ENCODE measurements around the gene TTC3. TPM values are rescaled to one million over a fixed set of nuclear protein-coding genes. Genes with fewer than 3 reads are reported as not detected.

TTC3 gene
- total RNA-seq, 1 experiment from 2014 or later: 29.0 TPM

DNA sequence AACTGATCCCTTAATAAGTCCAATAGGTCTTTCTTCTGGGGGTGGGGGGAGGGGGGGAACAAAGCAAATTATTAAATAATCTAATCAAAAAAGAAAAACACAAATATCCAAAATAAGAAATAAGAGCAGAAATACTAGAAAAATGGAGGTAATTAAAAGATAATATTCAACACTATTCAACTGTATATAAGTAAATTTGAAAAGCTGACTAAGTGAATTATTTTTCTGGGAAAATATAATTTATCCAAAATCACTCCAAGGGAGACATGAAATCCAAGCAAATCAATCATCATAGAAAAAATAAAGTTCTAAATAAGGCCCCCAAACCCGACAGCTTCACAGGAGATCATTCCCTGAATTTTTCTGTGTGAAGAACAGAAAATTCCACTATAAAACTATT, 175.2 kb downstream of the TTC3 start:
- DNase-seq (ENCODE audit: low spot score): no peak
- Mint-ChIP-seq H3K27ac (no peak overlapping the region), H3K4me1 (peaks cover 40% of the 10 kb centered on the region), H3K27me3 (ENCODE audit: low read depth) (no peaks in the 10 kb centered on the region), H3K36me3 (no peaks in the 10 kb centered on the region), H3K4me3 (no peak overlapping the region), H3K9me3 (no peaks in the 10 kb centered on the region)
- no peak for TF ChIP-seq NFATC4 (CRISPR knock-in tag; IDR thresholded peaks at IDR 0.05)
- TF ChIP-seq RORB (CRISPR knock-in tag; IDR thresholded peaks at IDR 0.05): no peak
- TF ChIP-seq CTCF (IDR thresholded peaks at IDR 0.05): no peak
- no peak for TF ChIP-seq SMAD3 (CRISPR knock-in tag; IDR thresholded peaks at IDR 0.05; ENCODE audit: borderline replicate concordance)
- no peak for TF ChIP-seq FOXK1 (CRISPR knock-in tag; IDR thresholded peaks at IDR 0.05)
- ChIA-PET POLR2A (no interaction called here), CTCF (no interaction called here)
- ATAC-seq: no peak

- Mint-ChIP-seq H3K4me3 (no peak overlapping the region), H3K4me1 (peaks cover 36% of the 10 kb centered on the region), H3K9me3 (no peaks in the 10 kb centered on the region), H3K36me3 (no peaks in the 10 kb centered on the region), H3K27me3 (ENCODE audit: low read depth) (no peaks in the 10 kb centered on the region), H3K27ac (peak overlapping the region; percentile 42; the same call in 1 of the 2 replicates)
- CTCF ChIA-PET: no interaction called here
- POLR2A ChIA-PET: interaction anchor here (0.9 kb wide), 1 partner anchor 13 kb away, joined by 3 read pairs; no protein-coding TSS in a partner anchor
- TF ChIP-seq ZNF396 (CRISPR knock-in tag; IDR thresholded peaks at IDR 0.05; ENCODE audit: borderline replicate concordance) (no peak), CTCF (IDR thresholded peaks at IDR 0.05) (no peak), GRHL2 (CRISPR knock-in tag; IDR thresholded peaks at IDR 0.05; ENCODE audit: insufficient replicate concordance, severe bottlenecking) (no peak), NFE2L1 (CRISPR knock-in tag; IDR thresholded peaks at IDR 0.05) (no peak), HMGXB4 (CRISPR knock-in tag; IDR thresholded peaks at IDR 0.05) (no peak), MYBL2 (CRISPR knock-in tag; IDR thresholded peaks at IDR 0.05) (no peak), SMAD4 (CRISPR knock-in tag; IDR thresholded peaks at IDR 0.05) (no peak), ZNF219 (CRISPR knock-in tag; IDR thresholded peaks at IDR 0.05; ENCODE audit: borderline replicate concordance) (no peak)
- TF ChIP-seq, protein P1, sequence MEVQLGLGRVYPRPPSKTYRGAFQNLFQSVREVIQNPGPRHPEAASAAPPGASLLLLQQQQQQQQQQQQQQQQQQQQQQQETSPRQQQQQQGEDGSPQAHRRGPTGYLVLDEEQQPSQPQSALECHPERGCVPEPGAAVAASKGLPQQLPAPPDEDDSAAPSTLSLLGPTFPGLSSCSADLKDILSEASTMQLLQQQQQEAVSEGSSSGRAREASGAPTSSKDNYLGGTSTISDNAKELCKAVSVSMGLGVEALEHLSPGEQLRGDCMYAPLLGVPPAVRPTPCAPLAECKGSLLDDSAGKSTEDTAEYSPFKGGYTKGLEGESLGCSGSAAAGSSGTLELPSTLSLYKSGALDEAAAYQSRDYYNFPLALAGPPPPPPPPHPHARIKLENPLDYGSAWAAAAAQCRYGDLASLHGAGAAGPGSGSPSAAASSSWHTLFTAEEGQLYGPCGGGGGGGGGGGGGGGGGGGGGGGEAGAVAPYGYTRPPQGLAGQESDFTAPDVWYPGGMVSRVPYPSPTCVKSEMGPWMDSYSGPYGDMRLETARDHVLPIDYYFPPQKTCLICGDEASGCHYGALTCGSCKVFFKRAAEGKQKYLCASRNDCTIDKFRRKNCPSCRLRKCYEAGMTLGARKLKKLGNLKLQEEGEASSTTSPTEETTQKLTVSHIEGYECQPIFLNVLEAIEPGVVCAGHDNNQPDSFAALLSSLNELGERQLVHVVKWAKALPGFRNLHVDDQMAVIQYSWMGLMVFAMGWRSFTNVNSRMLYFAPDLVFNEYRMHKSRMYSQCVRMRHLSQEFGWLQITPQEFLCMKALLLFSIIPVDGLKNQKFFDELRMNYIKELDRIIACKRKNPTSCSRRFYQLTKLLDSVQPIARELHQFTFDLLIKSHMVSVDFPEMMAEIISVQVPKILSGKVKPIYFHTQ (CRISPR knock-in tag; IDR thresholded peaks at IDR 0.05): no peak
- TF ChIP-seq, protein P2, sequence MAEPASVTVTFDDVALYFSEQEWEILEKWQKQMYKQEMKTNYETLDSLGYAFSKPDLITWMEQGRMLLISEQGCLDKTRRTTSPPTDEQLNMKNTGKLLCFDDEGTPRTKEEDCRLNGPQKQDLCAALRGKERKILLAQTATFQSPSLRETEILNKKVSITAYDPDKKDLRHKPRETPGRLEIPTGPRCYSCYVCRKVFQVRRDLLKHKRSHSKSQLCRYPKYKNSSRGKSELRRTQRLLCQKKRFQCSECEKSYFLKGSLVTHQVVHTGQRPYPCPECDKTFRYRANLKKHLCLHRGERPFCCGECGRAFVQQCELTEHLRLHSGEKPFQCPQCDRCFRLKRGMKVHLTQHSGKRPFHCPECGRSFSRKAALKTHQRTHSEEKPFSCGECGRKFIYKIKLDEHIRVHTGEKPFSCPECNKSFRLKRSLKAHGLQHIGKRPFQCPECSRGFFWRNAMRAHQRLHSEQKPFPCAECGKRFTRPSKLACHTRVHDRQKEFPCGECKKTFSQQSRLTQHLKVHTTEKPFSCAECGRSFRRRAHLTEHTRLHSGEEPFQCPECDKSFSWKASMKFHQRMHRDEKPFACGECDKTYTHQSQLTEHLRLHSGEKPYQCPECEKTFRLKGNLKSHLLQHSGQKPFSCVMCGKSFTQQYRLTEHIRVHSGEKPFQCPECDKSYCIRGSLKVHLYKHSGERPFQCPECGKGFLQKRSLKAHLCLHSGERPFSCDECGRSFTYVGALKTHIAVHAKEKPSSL (CRISPR knock-in tag; conservative IDR thresholded peaks at IDR 0.05): no peak
- TF ChIP-seq, protein P3, sequence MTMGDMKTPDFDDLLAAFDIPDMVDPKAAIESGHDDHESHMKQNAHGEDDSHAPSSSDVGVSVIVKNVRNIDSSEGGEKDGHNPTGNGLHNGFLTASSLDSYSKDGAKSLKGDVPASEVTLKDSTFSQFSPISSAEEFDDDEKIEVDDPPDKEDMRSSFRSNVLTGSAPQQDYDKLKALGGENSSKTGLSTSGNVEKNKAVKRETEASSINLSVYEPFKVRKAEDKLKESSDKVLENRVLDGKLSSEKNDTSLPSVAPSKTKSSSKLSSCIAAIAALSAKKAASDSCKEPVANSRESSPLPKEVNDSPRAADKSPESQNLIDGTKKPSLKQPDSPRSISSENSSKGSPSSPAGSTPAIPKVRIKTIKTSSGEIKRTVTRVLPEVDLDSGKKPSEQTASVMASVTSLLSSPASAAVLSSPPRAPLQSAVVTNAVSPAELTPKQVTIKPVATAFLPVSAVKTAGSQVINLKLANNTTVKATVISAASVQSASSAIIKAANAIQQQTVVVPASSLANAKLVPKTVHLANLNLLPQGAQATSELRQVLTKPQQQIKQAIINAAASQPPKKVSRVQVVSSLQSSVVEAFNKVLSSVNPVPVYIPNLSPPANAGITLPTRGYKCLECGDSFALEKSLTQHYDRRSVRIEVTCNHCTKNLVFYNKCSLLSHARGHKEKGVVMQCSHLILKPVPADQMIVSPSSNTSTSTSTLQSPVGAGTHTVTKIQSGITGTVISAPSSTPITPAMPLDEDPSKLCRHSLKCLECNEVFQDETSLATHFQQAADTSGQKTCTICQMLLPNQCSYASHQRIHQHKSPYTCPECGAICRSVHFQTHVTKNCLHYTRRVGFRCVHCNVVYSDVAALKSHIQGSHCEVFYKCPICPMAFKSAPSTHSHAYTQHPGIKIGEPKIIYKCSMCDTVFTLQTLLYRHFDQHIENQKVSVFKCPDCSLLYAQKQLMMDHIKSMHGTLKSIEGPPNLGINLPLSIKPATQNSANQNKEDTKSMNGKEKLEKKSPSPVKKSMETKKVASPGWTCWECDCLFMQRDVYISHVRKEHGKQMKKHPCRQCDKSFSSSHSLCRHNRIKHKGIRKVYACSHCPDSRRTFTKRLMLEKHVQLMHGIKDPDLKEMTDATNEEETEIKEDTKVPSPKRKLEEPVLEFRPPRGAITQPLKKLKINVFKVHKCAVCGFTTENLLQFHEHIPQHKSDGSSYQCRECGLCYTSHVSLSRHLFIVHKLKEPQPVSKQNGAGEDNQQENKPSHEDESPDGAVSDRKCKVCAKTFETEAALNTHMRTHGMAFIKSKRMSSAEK (CRISPR knock-in tag; IDR thresholded peaks at IDR 0.05; ENCODE audit: borderline replicate concordance): no peak
- ATAC-seq (no peak), DNase-seq (ENCODE audit: low spot score) (no peak)
Observed at GRCh38 chr21:37249112-37249904, 176.3 kb downstream of the TTC3 start.

Data from WTC11 (cell line).